ENCODE results near the gene ALDH1L1. TPM values are rescaled to one million over a fixed set of nuclear protein-coding genes. Genes with fewer than 3 reads are reported as not detected.

Gene ALDH1L1
- total and polyA plus RNA-seq, 2 of the 13 experiments (the other 11 are each of a cell fraction or from before 2014, with no cell fraction given): 11.2 to 28.7 TPM

- TF ChIP-seq PITX1 (CRISPR knock-in tag; IDR thresholded peaks at IDR 0.05): peak; percentile 14; the same call in 1 of the 2 replicates
- TF ChIP-seq NR1H2 (CRISPR knock-in tag; IDR thresholded peaks at IDR 0.05; ENCODE audit: borderline replicate concordance, low read depth): no peak
- no peak for TF ChIP-seq NR2F6 (IDR thresholded peaks at IDR 0.05)
- no peak for TF ChIP-seq NR2F6 (CRISPR knock-in tag; IDR thresholded peaks at IDR 0.05)
- TF ChIP-seq MED1 (CRISPR knock-in tag; IDR thresholded peaks at IDR 0.05): 0 out of 2 replicates have a peak, but pooled peaks have one; percentile 11
- TF ChIP-seq HIVEP1 (CRISPR knock-in tag; IDR thresholded peaks at IDR 0.05): no peak
- peak; percentile 26; the same call in 1 of the 2 replicates for TF ChIP-seq HOXA3 (CRISPR knock-in tag; IDR thresholded peaks at IDR 0.05)
- TF ChIP-seq RFXAP (CRISPR knock-in tag; IDR thresholded peaks at IDR 0.05; ENCODE audit: borderline replicate concordance): 0 out of 2 replicates have a peak, but pooled peaks have one; percentile 9
- TF ChIP-seq ZNF704 (CRISPR knock-in tag; IDR thresholded peaks at IDR 0.05; ENCODE audit: borderline replicate concordance): 0 out of 2 replicates have a peak, but pooled peaks have one; percentile 62
- TF ChIP-seq ZNF614 (CRISPR knock-in tag; IDR thresholded peaks at IDR 0.05; ENCODE audit: borderline replicate concordance): no peak
- no peak for TF ChIP-seq ZNF510 (CRISPR knock-in tag; IDR thresholded peaks at IDR 0.05; ENCODE audit: low read depth)
- peak; percentile 73 for TF ChIP-seq DRAP1 (CRISPR knock-in tag; IDR thresholded peaks at IDR 0.05)
- TF ChIP-seq ASH2L (IDR thresholded peaks at IDR 0.05; ENCODE audit: insufficient read length, low read depth, low read length): peak; percentile 77
- no peak for TF ChIP-seq RCOR2 (CRISPR knock-in tag; IDR thresholded peaks at IDR 0.05)
- no peak for TF ChIP-seq LCORL (IDR thresholded peaks at IDR 0.05)
- TF ChIP-seq LCORL (CRISPR knock-in tag; IDR thresholded peaks at IDR 0.05): peak; percentile 38; the same call in 1 of the 2 replicates
- 0 out of 2 replicates have a peak, but pooled peaks have one; percentile 4 for TF ChIP-seq TAF1 (CRISPR knock-in tag; IDR thresholded peaks at IDR 0.05)
- no peak for TF ChIP-seq GABPA (IDR thresholded peaks at IDR 0.05; ENCODE audit: low read depth, low read length)
- no peak for TF ChIP-seq GABPA (CRISPR knock-in tag; IDR thresholded peaks at IDR 0.05; ENCODE audit: low read depth)
- no peak for TF ChIP-seq ONECUT2 (CRISPR knock-in tag; IDR thresholded peaks at IDR 0.05)
- no peak for TF ChIP-seq HNRNPL (IDR thresholded peaks at IDR 0.05; ENCODE audit: low read depth, low read length)
- TF ChIP-seq MXD1 (CRISPR knock-in tag; IDR thresholded peaks at IDR 0.05): 0 out of 2 replicates have a peak, but pooled peaks have one; percentile 7
- peak; percentile 17; the same call in 1 of the 2 replicates for TF ChIP-seq RXRB (CRISPR knock-in tag; IDR thresholded peaks at IDR 0.05; ENCODE audit: borderline replicate concordance)
- TF ChIP-seq ZKSCAN5 (CRISPR knock-in tag; IDR thresholded peaks at IDR 0.05): no peak
- no peak for TF ChIP-seq HNRNPUL1 (IDR thresholded peaks at IDR 0.05; ENCODE audit: low read depth, low read length)
- no peak for TF ChIP-seq ZNF619 (CRISPR knock-in tag; IDR thresholded peaks at IDR 0.05)
- TF ChIP-seq ZNF317 (CRISPR knock-in tag; IDR thresholded peaks at IDR 0.05): peak; percentile 51; the same call in 1 of the 2 replicates
- 0 out of 2 replicates have a peak, but pooled peaks have one; percentile 43 for TF ChIP-seq GFI1 (CRISPR knock-in tag; IDR thresholded peaks at IDR 0.05; ENCODE audit: borderline replicate concordance)
- no peak for TF ChIP-seq E2F5 (CRISPR knock-in tag; conservative IDR thresholded peaks at IDR 0.05)
- no peak for TF ChIP-seq ZNF792 (CRISPR knock-in tag; IDR thresholded peaks at IDR 0.05)
Measured at GRCh38 chr3:126180477-126181397, at the start of gene ALDH1L1 (continued).

All from HepG2 (cell line).